ENCODE data around the gene LARGE1.

The LARGE1 gene

GRCh38 chr22:33659448-33659847, 260.8 kb downstream of the LARGE1 start:
- DNase-seq (ENCODE audit: low read depth in 2 of 2): no peak

GRCh38 chr22:33658775-33659174, 261.5 kb downstream of the LARGE1 start:
- no peak for DNase-seq (ENCODE audit: low read depth in 2 of 2)

GRCh38 chr22:33657670-33658069, 262.6 kb downstream of the LARGE1 start:
- no peak for DNase-seq (ENCODE audit: low read depth in 2 of 2)

- DNase-seq (ENCODE audit: low read depth in 2 of 2): no peak
Measured at GRCh38 chr22:33656808-33657628, 263.3 kb downstream of the LARGE1 start.

GRCh38 chr22:33654173-33654895, 265.9 kb downstream of the LARGE1 start:
- DNase-seq (ENCODE audit: low read depth in 2 of 2): no peak

GRCh38 chr22:33653532-33654063, 266.7 kb downstream of the LARGE1 start:
- DNase-seq (ENCODE audit: low read depth in 2 of 2): no peak

- no peak for DNase-seq (ENCODE audit: low read depth in 2 of 2)
Measured at GRCh38 chr22:33652615-33653014, 267.7 kb downstream of the LARGE1 start.

GRCh38 chr22:33650244-33650643, 270.0 kb downstream of the LARGE1 start:
- DNase-seq (ENCODE audit: low read depth in 2 of 2): no peak

GRCh38 chr22:33648478-33648877, 271.8 kb downstream of the LARGE1 start:
- DNase-seq (ENCODE audit: low read depth in 2 of 2): no peak

- no peak for DNase-seq (ENCODE audit: low read depth in 2 of 2)
Measured at GRCh38 chr22:33640900-33641299, 279.4 kb downstream of the LARGE1 start.

DNA sequence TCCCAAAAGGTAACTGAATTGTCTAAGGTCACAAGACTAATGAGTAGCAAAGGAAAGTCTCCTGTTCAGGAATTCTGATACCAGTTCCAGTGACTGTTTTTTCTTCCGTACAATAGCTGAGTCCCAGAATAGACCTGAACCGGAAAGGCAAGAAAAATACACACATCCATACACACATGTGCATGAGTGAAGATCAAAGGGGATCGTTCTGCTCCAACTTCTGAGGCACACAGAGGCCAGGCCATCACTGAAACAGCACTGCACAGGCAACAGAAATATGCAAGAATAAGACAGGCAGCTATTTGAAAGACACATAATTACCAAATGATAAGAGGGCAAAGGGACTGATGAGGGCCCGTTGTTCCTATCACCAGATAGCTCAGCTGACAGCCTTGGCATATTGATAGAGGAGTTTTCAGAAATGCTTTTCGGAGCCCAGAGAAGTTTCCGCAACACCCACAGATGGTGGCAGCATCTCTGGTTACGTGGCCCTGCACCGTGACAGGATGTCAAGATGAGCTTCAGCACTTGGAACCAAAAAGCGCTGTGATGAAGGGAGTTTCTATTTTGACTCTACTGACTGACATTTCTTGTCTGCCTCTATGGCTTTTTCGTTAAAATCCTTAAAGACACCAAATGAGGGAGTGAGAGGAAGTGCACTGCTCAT, 280.6 kb downstream of the LARGE1 start:
- DNase-seq (ENCODE audit: low read depth in 2 of 2): no peak

DNA sequence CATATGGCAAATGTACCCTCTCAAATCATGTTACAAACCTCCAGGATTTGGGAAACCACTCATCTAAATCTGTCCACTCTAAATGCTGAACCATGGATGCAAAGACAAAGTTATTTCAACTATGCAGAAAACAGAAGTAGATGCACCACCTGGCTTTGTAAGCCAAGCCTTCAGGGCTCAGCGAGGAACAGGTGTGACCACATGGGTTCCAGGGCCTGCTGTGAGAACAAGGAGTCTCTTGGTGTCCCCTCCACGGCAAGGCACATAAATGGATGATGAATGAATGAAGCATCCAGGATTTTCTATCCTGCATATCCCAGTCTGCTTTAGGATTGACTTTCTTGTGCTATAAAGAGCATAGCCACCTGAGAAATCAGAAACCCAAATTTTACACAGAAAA, 284.5 kb downstream of the LARGE1 start:
- no peak for DNase-seq (ENCODE audit: low read depth in 2 of 2)

GRCh38 chr22:33631777-33632176, 288.5 kb downstream of the LARGE1 start:
- no peak for DNase-seq (ENCODE audit: low read depth in 2 of 2)

DNA sequence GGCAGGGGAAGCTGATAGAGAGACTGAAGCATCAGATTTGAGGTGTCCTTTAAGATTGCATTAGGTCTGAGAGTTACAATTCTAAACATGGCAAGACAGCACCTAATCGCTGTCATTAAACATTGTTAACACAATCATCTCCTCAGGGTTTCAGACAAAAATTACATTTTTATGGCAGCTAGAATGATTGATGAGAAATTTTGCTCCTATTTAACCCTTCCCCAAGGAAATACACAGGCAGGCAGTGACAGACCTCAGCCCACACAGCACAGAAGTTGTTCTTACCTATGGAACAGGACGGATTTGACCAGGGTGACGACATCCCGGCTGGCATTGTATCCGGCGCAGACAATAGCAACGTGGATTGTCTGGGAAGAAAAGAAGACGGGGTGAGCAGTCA, 294.3 kb downstream of the LARGE1 start:
- no peak for DNase-seq (ENCODE audit: low read depth in 2 of 2)

DNA sequence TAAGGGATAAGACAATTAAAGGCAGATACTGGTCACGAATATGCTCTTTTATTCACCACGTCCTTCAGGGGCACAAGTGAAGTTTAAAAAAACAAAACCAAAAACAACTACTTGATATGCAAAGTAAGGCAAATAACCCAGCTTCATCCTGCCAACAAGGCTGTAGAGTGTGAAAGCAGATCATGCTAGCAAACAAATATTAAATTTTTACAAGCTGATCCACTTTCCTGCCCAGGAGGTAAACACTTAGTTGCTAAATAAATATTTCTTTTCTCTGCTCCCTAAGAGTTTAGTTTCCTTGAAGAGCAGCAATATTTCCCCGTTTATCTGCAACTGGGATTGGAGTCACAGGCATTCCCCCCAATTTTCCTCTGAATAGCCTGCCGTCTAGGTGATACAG, 300.2 kb downstream of the LARGE1 start:
- no peak for DNase-seq (ENCODE audit: low read depth in 2 of 2)

GRCh38 chr22:33606504-33606903, 313.8 kb downstream of the LARGE1 start:
- no peak for DNase-seq (ENCODE audit: low read depth in 2 of 2)

DNA sequence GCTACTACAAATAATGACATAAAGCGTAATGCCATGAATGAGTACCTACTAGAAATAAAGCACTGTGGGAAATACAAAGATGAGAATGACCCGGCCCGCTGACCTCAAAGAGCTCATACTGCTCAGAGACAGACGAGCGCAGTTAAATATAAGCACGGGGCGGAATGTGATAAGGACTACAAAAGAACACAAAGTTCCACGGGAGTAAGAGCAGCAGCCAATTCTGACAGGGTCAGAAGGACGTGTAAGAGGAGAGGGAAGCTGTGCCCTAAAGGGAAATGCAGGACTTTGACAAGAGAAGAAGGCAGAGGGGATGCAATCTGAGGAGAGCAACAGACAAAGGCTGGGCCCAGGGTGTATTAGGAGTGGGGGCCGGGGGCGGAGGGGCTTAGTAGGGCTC, 314.6 kb downstream of the LARGE1 start:
- no peak for DNase-seq (ENCODE audit: low read depth in 2 of 2)

- DNase-seq (ENCODE audit: low read depth in 2 of 2): no peak
Measured at GRCh38 chr22:33605221-33605620, 315.1 kb downstream of the LARGE1 start.

- DNase-seq (ENCODE audit: low read depth in 2 of 2): no peak
Measured at GRCh38 chr22:33601062-33601461, 319.2 kb downstream of the LARGE1 start.

GRCh38 chr22:33600595-33600994, 319.7 kb downstream of the LARGE1 start:
- no peak for DNase-seq (ENCODE audit: low read depth in 2 of 2)

DNA sequence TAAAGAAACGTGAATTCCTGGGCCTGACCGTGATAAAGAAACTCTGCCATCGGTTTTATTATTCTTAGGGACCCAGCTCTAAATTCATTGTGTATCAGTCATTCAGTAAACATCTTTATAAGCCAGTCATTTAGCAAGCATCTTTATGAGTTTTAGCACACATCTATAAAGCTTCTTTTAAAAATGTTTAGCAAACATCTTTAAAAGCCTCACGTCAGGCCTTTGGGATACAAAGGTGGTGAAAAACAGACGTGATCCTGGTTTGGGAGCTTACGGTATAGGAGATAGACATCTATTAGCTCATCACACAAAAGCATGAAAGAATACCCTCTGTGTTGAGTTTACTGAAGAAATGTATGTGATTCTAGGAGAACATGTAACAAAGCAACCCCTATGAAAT, 320.2 kb downstream of the LARGE1 start:
- no peak for DNase-seq (ENCODE audit: low read depth in 2 of 2)

DNA sequence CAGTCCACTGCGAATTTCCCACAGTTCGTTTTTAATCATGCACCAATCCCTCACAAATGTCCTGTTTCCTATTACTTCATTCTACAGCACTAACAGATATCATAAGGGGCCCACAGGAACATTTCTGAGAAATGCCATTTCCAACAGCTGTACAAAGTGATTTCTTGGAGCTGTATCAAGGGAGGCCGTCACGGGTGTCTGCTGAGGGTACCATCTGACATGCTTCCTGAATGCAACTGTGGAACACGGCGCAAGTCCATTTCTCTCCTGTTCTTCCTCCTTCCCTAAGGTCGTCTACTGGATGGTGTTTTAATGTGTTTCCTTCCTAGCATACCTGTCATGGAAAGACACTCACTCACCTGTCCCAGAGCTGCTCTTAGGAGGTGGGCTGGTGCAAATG, 320.7 kb downstream of the LARGE1 start:
- DNase-seq (ENCODE audit: low read depth in 2 of 2): no peak
